Thymus (tissue), 11 donors: ENCODE measurements around the gene TRPV5. TPM values are rescaled to one million over a fixed set of nuclear protein-coding genes. Genes with fewer than 3 reads are reported as not detected.

ENCODE experiments used
- DNase-seq, 9 donors: peaks; one replicate each; pipeline ENCODE4 v3.0.0-alpha.2; 2013; ENCODE audit warnings: low spot score in 9 of 9, low read depth in 6 of 9, missing footprints in 1 of 9
- H3K27ac ChIP-seq, 2 donors: one replicate each; pipeline ENCODE4 v1.5.1; 2013; ENCODE audit warnings: control low read depth in 1 of 2, low read depth in 1 of 2, low read length in 1 of 2, mild to moderate bottlenecking in 1 of 2, moderate library complexity in 1 of 2
- H3K27me3 ChIP-seq, 2 donors: one replicate each; pipeline ENCODE4 v1.5.1; 2013; ENCODE audit warnings: low read length in 1 of 2; ENCODE audit not compliant: control insufficient read depth in 2 of 2, insufficient read depth in 1 of 2
- H3K36me3 ChIP-seq, 2 donors: one replicate each; pipeline ENCODE4 v1.5.1; 2013; ENCODE audit warnings: low read length in 1 of 2, mild to moderate bottlenecking in 1 of 2, moderate library complexity in 1 of 2; ENCODE audit not compliant: control insufficient read depth in 2 of 2, insufficient read depth in 2 of 2
- H3K4me1 ChIP-seq, 2 donors: one replicate each; pipeline ENCODE4 v1.5.1; 2013; ENCODE audit warnings: low read length in 2 of 2; ENCODE audit not compliant: control insufficient read depth in 2 of 2, insufficient read depth in 2 of 2
- H3K4me3 ChIP-seq, 2 donors: one replicate each; pipeline ENCODE4 v1.5.1; 2013; ENCODE audit warnings: low read length in 2 of 2, control low read depth in 1 of 2, mild to moderate bottlenecking in 1 of 2
- H3K9me3 ChIP-seq, 2 donors: one replicate each; pipeline ENCODE4 v1.5.1; 2013; ENCODE audit warnings: low read length in 1 of 2, mild to moderate bottlenecking in 1 of 2; ENCODE audit not compliant: control insufficient read depth in 2 of 2, insufficient read depth in 1 of 2
- WGBS: extraction: QIAGEN DNeasy Blood & Tissue Kit; methylation state at CpG from one replicate; pipeline ENCODE4 v1.1.7; 2013; 5-methylcytosine and 5-hydroxymethylcytosine counted together
- polyA plus RNA-seq: library from polyadenylated mRNA; stranded (reverse); fragments of 200-250 nt; gene quantifications from one replicate; pipeline ENCODE4 v1.2.3, GENCODE V29; 2013
- total RNA-seq: library from RNA; stranded (reverse); fragments of 120-200 nt; gene quantifications from one replicate; pipeline ENCODE4 v1.2.4, GENCODE V29; 2013
- donor health status: healthy.

Gene TRPV5
- total and polyA plus RNA-seq, 2 donors = 0.02 to 0.05 TPM

GRCh38 chr7:142906643-142907042 lies 26.9 kb downstream of the TRPV5 start:
- no peaks in the 10 kb centered on the region for H3K4me1 ChIP-seq
- no peak overlapping the region for H3K27ac ChIP-seq
- WGBS = 67% methylated on average over 2 of the region's 2 CpGs
- peaks cover 0 to 2% of the 10 kb centered on the region in 2 donors for H3K9me3 ChIP-seq
- DNase-seq = no peak
- H3K36me3 ChIP-seq = no peaks in the 10 kb centered on the region
- no peaks in the 10 kb centered on the region for H3K27me3 ChIP-seq
- H3K4me3 ChIP-seq = no peak overlapping the region

- H3K4me3 ChIP-seq = no peak overlapping the region
- no peaks in the 10 kb centered on the region for H3K4me1 ChIP-seq
- no peak overlapping the region for H3K27ac ChIP-seq
- no peak for DNase-seq
- H3K36me3 ChIP-seq = no peaks in the 10 kb centered on the region
- 89% methylated on average over 2 of the region's 2 CpGs for WGBS
- H3K9me3 ChIP-seq = peaks cover 0 to 2% of the 10 kb centered on the region in 2 donors
- H3K27me3 ChIP-seq = no peaks in the 10 kb centered on the region
Measured at GRCh38 chr7:142905759-142906158, 27.8 kb downstream of the TRPV5 start.

- H3K27me3 ChIP-seq = no peaks in the 10 kb centered on the region
- H3K36me3 ChIP-seq = no peaks in the 10 kb centered on the region
- H3K4me3 ChIP-seq = no peak overlapping the region
- H3K4me1 ChIP-seq = no peaks in the 10 kb centered on the region
- H3K27ac ChIP-seq = no peak overlapping the region
- peaks cover 0 to 2% of the 10 kb centered on the region in 2 donors for H3K9me3 ChIP-seq
- no peak for DNase-seq
Measured at GRCh38 chr7:142904128-142904527, 29.4 kb downstream of the TRPV5 start.

- 89% methylated on average over 15 of the region's 15 CpGs for WGBS
- Histone ChIP-seq H3K4me3 (no peak overlapping the region), H3K9me3 (no peaks in the 10 kb centered on the region), H3K4me1 (no peaks in the 10 kb centered on the region), H3K36me3 (no peaks in the 10 kb centered on the region), H3K27me3 (no peaks in the 10 kb centered on the region), H3K27ac (no peak overlapping the region)
- no peak for DNase-seq
Measured at GRCh38 chr7:142901426-142902259, 31.9 kb downstream of the TRPV5 start.

GRCh38 chr7:142899661-142900060 lies 33.9 kb downstream of the TRPV5 start:
- H3K4me3 ChIP-seq = no peak overlapping the region
- H3K9me3 ChIP-seq = no peaks in the 10 kb centered on the region
- H3K36me3 ChIP-seq = no peaks in the 10 kb centered on the region
- WGBS = 41% methylated on average over 3 of the region's 3 CpGs
- H3K4me1 ChIP-seq = no peaks in the 10 kb centered on the region
- H3K27ac ChIP-seq = no peak overlapping the region
- H3K27me3 ChIP-seq = no peaks in the 10 kb centered on the region
- DNase-seq = no peak

- Histone ChIP-seq H3K9me3 (no peaks in the 10 kb centered on the region), H3K27me3 (no peaks in the 10 kb centered on the region), H3K36me3 (no peaks in the 10 kb centered on the region), H3K27ac (no peak overlapping the region), H3K4me3 (no peak overlapping the region), H3K4me1 (no peaks in the 10 kb centered on the region)
- no peak for DNase-seq
- WGBS = 99% methylated on average over 3 of the region's 3 CpGs
Measured at GRCh38 chr7:142898377-142899170, 35.0 kb downstream of the TRPV5 start.

- Histone ChIP-seq H3K27me3 (no peaks in the 10 kb centered on the region), H3K27ac (no peak overlapping the region), H3K36me3 (no peaks in the 10 kb centered on the region), H3K4me3 (no peak overlapping the region), H3K4me1 (no peaks in the 10 kb centered on the region), H3K9me3 (no peaks in the 10 kb centered on the region)
- no peak for DNase-seq
- WGBS = 97% methylated on average over 7 of the region's 7 CpGs
Measured at GRCh38 chr7:142897691-142898090, 35.9 kb downstream of the TRPV5 start.

GRCh38 chr7:142896741-142897379 lies 36.7 kb downstream of the TRPV5 start:
- Histone ChIP-seq H3K9me3 (no peaks in the 10 kb centered on the region), H3K36me3 (no peaks in the 10 kb centered on the region), H3K27me3 (no peaks in the 10 kb centered on the region), H3K4me1 (no peaks in the 10 kb centered on the region), H3K27ac (no peak overlapping the region), H3K4me3 (no peak overlapping the region)
- WGBS = 90% methylated on average over 3 of the region's 3 CpGs
- no peak for DNase-seq

GRCh38 chr7:142896151-142896550 lies 37.4 kb downstream of the TRPV5 start:
- no peaks in the 10 kb centered on the region for H3K36me3 ChIP-seq
- H3K9me3 ChIP-seq = no peaks in the 10 kb centered on the region
- H3K27me3 ChIP-seq = no peaks in the 10 kb centered on the region
- 98% methylated on average over 3 of the region's 3 CpGs for WGBS
- no peak for DNase-seq
- no peaks in the 10 kb centered on the region for H3K4me1 ChIP-seq
- no peak overlapping the region for H3K27ac ChIP-seq
- no peak overlapping the region for H3K4me3 ChIP-seq
